H1 (cell line): Measurements from ENCODE around the gene VWA3B. TPM values are rescaled to one million over a fixed set of nuclear protein-coding genes. Genes with fewer than 3 reads are reported as not detected.

Source experiments
- CTCF ChIA-PET: fragments of 300-600 bp; sonication (Branson Sonifier 250); formaldehyde crosslinking; loops from one replicate; lab custom pipeline; 2021; ENCODE audit not compliant: partially characterized antibody; lab: Charles Lee
- POLR2A ChIA-PET: fragments of 300-600 bp; sonication (Branson Sonifier 250); formaldehyde crosslinking; loops from one replicate; lab custom pipeline; 2021; ENCODE audit warnings: inconsistent platforms; ENCODE audit not compliant: partially characterized antibody; lab: Charles Lee
- DNase-seq, 2 experiments: peaks; one replicate each; pipeline versions ENCODE4 v3.0.0 to v3.0.0-alpha.2; 2010 to 2022; ENCODE audit warnings: low spot score in 2 of 2, low read depth in 1 of 2, mixed read lengths in 1 of 2
- FAIRE-seq: peaks from 2 replicates; lab custom pipeline; 2011; peaks lifted over from hg19 to GRCh38; lab: Jason Lieb, UNC
- H2AFZ ChIP-seq: 2 replicates; pipeline ENCODE4 v1.8.1; 2012; ENCODE audit warnings: low read length, inconsistent platforms
- H2AK5ac ChIP-seq: 2 replicates; pipeline ENCODE4 v1.6.1; 2013; ENCODE audit warnings: low read depth, low read length
- H2BK120ac ChIP-seq: replicated peaks from 2 replicates; pipeline ENCODE3; 2013; ENCODE audit warnings: low read depth, low read length, inconsistent platforms
- H2BK12ac ChIP-seq: 2 replicates; pipeline ENCODE4 v1.6.1; 2013; ENCODE audit warnings: low read depth, low read length
- H2BK15ac ChIP-seq: 2 replicates; pipeline ENCODE4 v1.6.1; 2013; ENCODE audit warnings: low read length
- H2BK20ac ChIP-seq: 2 replicates; pipeline ENCODE4 v1.6.1; 2013; ENCODE audit warnings: low read length
- H2BK5ac ChIP-seq: 2 replicates; pipeline ENCODE4 v1.6.1; 2013; ENCODE audit warnings: low read depth, low read length
- H3K14ac ChIP-seq: 2 replicates; pipeline ENCODE4 v1.6.1; 2013; ENCODE audit warnings: inconsistent platforms; ENCODE audit not compliant: insufficient read length
- H3K18ac ChIP-seq: 2 replicates; pipeline ENCODE4 v1.6.1; 2013; ENCODE audit warnings: low read length; ENCODE audit errors: extremely low read depth
- H3K23ac ChIP-seq: 2 replicates; pipeline ENCODE4 v1.6.1; 2013; ENCODE audit warnings: inconsistent platforms; ENCODE audit not compliant: insufficient read length
- H3K23me2 ChIP-seq: 2 replicates; pipeline ENCODE4 v1.6.1; 2013; ENCODE audit warnings: low read depth, low read length
- H3K27ac ChIP-seq: 2 replicates; pipeline ENCODE4 v1.6.1; 2011; ENCODE audit warnings: low read depth, low read length, inconsistent platforms
- H3K27me3 ChIP-seq, 4 experiments: replicated peaks in 1 of 4; 1 replicate in 1 of 4; 2 replicates in 3 of 4; pipeline versions ENCODE4 v1.6.1 to v1.8.1; 2011 to 2013; ENCODE audit warnings: low read length in 3 of 4, mild to moderate bottlenecking in 3 of 4, inconsistent platforms in 2 of 4, mixed read lengths in 2 of 4, moderate library complexity in 1 of 4; ENCODE audit not compliant: control insufficient read depth in 3 of 4, insufficient read depth in 3 of 4; ENCODE audit errors: extremely low read depth in 1 of 4
- H3K36me3 ChIP-seq, 4 experiments: 2 replicates each; pipeline versions ENCODE4 v1.6.1 to v1.8.1; 2011 to 2013; ENCODE audit warnings: mild to moderate bottlenecking in 4 of 4, low read length in 3 of 4, moderate library complexity in 2 of 4, control low read depth in 1 of 4, inconsistent platforms in 1 of 4; ENCODE audit not compliant: insufficient read depth in 4 of 4, control insufficient read depth in 2 of 4
- H3K4ac ChIP-seq: replicated peaks from 2 replicates; pipeline ENCODE3; 2013; ENCODE audit warnings: low read length, low read depth, mixed read lengths, inconsistent platforms; ENCODE audit not compliant: insufficient read length
- H3K4me1 ChIP-seq, 4 experiments: replicated peaks in 1 of 4; 1 replicate in 1 of 4; 2 replicates in 3 of 4; pipeline versions ENCODE4 v1.6.1 to v1.8.1; 2011 to 2013; ENCODE audit warnings: low read length in 3 of 4, inconsistent platforms in 2 of 4, mixed read lengths in 1 of 4; ENCODE audit not compliant: insufficient read depth in 4 of 4, control insufficient read depth in 3 of 4
- H3K4me2 ChIP-seq, 2 experiments: 2 replicates each; pipeline versions ENCODE4 v1.6.1 to v1.8.1; 2011 to 2013; ENCODE audit warnings: low read depth in 2 of 2, low read length in 2 of 2, control low read depth in 1 of 2, inconsistent platforms in 1 of 2, mild to moderate bottlenecking in 1 of 2; ENCODE audit not compliant: insufficient read depth in 1 of 2
- H3K4me3 ChIP-seq, 4 experiments: fragments of 200-600, 300-600 bp in 1 of 4; sonication (generic), shearing (Covaris generic), sonication (Bioruptor Twin) in 1 of 4; 2 replicates each; pipeline versions ENCODE4 v1.5.1 to v1.8.1; 2011 to 2016; ENCODE audit warnings: low read length in 4 of 4, low read depth in 3 of 4, control low read depth in 2 of 4, inconsistent platforms in 2 of 4, mild to moderate bottlenecking in 2 of 4, mixed read lengths in 1 of 4, moderate library complexity in 1 of 4; ENCODE audit not compliant: insufficient read depth in 2 of 4; ENCODE audit errors: extremely low read depth in 1 of 4
- H3K56ac ChIP-seq: replicated peaks from 2 replicates; pipeline ENCODE3; 2013; ENCODE audit warnings: low read depth, mild to moderate bottlenecking, mixed read lengths, low read length, inconsistent platforms; ENCODE audit not compliant: insufficient read length
- H3K79me1 ChIP-seq: 2 replicates; pipeline ENCODE4 v1.6.1; 2013; ENCODE audit warnings: low read depth, low read length, control low read depth
- H3K79me2 ChIP-seq, 2 experiments: 2 replicates each; pipeline versions ENCODE4 v1.6.1 to v1.8.1; 2012 to 2013; ENCODE audit warnings: low read length in 2 of 2, mild to moderate bottlenecking in 2 of 2, inconsistent platforms in 1 of 2; ENCODE audit not compliant: insufficient read depth in 2 of 2, control insufficient read depth in 1 of 2
- H3K9ac ChIP-seq, 4 experiments: replicated peaks in 1 of 4; 1 replicate in 1 of 4; 2 replicates in 3 of 4; pipeline versions ENCODE4 v1.6.1 to v1.8.1; 2011 to 2013; ENCODE audit warnings: low read depth in 3 of 4, low read length in 3 of 4, control low read depth in 2 of 4, mild to moderate bottlenecking in 2 of 4, moderate library complexity in 2 of 4, inconsistent platforms in 1 of 4; ENCODE audit errors: extremely low read depth in 1 of 4
- H3K9me3 ChIP-seq, 2 experiments: 2 replicates each; pipeline versions ENCODE4 v1.6.1 to v1.8.1; 2012 to 2013; ENCODE audit warnings: mild to moderate bottlenecking in 2 of 2, moderate library complexity in 2 of 2, control low read depth in 1 of 2, inconsistent platforms in 1 of 2, low read depth in 1 of 2, low read length in 1 of 2, mixed read lengths in 1 of 2; ENCODE audit not compliant: insufficient read depth in 2 of 2
- H4K20me1 ChIP-seq, 2 experiments: replicated peaks in 1 of 2; 2 replicates each; pipeline versions ENCODE3 to v1.8.1; 2011 to 2013; ENCODE audit warnings: inconsistent platforms in 2 of 2, low read length in 2 of 2, mild to moderate bottlenecking in 1 of 2; ENCODE audit not compliant: insufficient read depth in 2 of 2, control insufficient read depth in 1 of 2
- H4K5ac ChIP-seq: 2 replicates; pipeline ENCODE4 v1.6.1; 2013; ENCODE audit warnings: low read length, low read depth, mixed read lengths, inconsistent platforms; ENCODE audit not compliant: insufficient read length
- H4K8ac ChIP-seq: 2 replicates; pipeline ENCODE4 v1.8.0; 2013; ENCODE audit warnings: mild to moderate bottlenecking, moderate library complexity, low read length, inconsistent platforms; ENCODE audit not compliant: insufficient read depth; ENCODE audit errors: extremely low read depth
- H4K91ac ChIP-seq: replicated peaks from 2 replicates; pipeline ENCODE3; 2013; ENCODE audit warnings: low read length, mixed read lengths, inconsistent platforms; ENCODE audit not compliant: insufficient read length
- ATF2 ChIP-seq: IDR thresholded peaks from 2 replicates; pipeline ENCODE4 v1.6.1; 2012; ENCODE audit warnings: low read length, inconsistent platforms
- CBX5 ChIP-seq: fragments of 300-800, 300-1000 bp; sonication (generic); IDR thresholded peaks from 2 replicates; pipeline ENCODE4 v1.7.1; 2016; ENCODE audit warnings: antibody characterized with exemption, low read length, low read depth
- EGR1 ChIP-seq: IDR thresholded peaks from 2 replicates; pipeline ENCODE4 v1.6.1; 2011; ENCODE audit warnings: low read depth, low read length, borderline replicate concordance
- EP300 ChIP-seq, 2 experiments: IDR thresholded peaks; 1 replicate in 1 of 2; 2 replicates in 1 of 2; pipeline ENCODE4 v1.6.1; 2011 to 2012; ENCODE audit warnings: low read depth in 2 of 2, low read length in 2 of 2, mild to moderate bottlenecking in 2 of 2, borderline replicate concordance in 1 of 2, inconsistent platforms in 1 of 2, moderate library complexity in 1 of 2
- JUND ChIP-seq: IDR thresholded peaks from 2 replicates; pipeline ENCODE4 v1.6.1; 2011; ENCODE audit warnings: mild to moderate bottlenecking, improper control_type of control experiment, low read length
- MAFK ChIP-seq: IDR thresholded peaks from 2 replicates; pipeline ENCODE4 v1.6.1; 2012; ENCODE audit warnings: low read depth, mild to moderate bottlenecking, improper control_type of control experiment, low read length
- NANOG ChIP-seq: IDR thresholded peaks from 2 replicates; pipeline ENCODE4 v1.6.1; 2011; ENCODE audit warnings: low read length, low read depth, mild to moderate bottlenecking, inconsistent platforms; ENCODE audit not compliant: insufficient read depth, poor library complexity, severe bottlenecking
- POLR2AphosphoS5 ChIP-seq: IDR thresholded peaks from 2 replicates; pipeline ENCODE4 v1.6.1; 2011; ENCODE audit warnings: low read depth, low read length
- RNF2 ChIP-seq: fragments of 200-900, 300-1000 bp; sonication (generic); IDR thresholded peaks from 2 replicates; pipeline ENCODE4 v1.7.1; 2016; ENCODE audit warnings: borderline replicate concordance, low read depth, mild to moderate bottlenecking, antibody characterized with exemption, low read length; ENCODE audit not compliant: poor library complexity, severe bottlenecking; ENCODE audit errors: missing control alignments
- SP2 ChIP-seq: IDR thresholded peaks from 2 replicates; pipeline ENCODE4 v1.6.1; 2012; ENCODE audit warnings: mild to moderate bottlenecking, low read length, inconsistent platforms
- SUZ12 ChIP-seq: fragments of 200-600 bp; sonication (generic); IDR thresholded peaks from 2 replicates; pipeline ENCODE4 v1.6.1; 2012; ENCODE audit warnings: mild to moderate bottlenecking, inconsistent platforms, low read length, moderate library complexity, mixed read lengths
- WGBS, 2 experiments: shearing (Covaris generic) in 1 of 2; methylation state at CpG; one replicate each; pipeline versions ENCODE4 v1.1.6 to v1.1.7; 2013 to 2015; ENCODE audit warnings: low lambda C conversion rate in 2 of 2, mixed read lengths in 2 of 2, inconsistent platforms in 1 of 2, low coverage in 1 of 2, missing lambda C conversion rate in 1 of 2; ENCODE audit not compliant: insufficient replicate concordance in 2 of 2, insufficient coverage in 1 of 2, insufficient read length in 1 of 2; ENCODE audit errors: extremely low coverage in 1 of 2, missing lambda C conversion rate in 1 of 2; 5-methylcytosine and 5-hydroxymethylcytosine counted together
- polyA plus RNA-seq, 7 experiments: library from polyadenylated mRNA; depleted of rRNA in 3 of 7; stranded (reverse) in 5 of 7; unstranded in 2 of 7; fragments of >200 nt in 5 of 7; fragments of 200-250 nt in 2 of 7; gene quantifications; 1 replicate in 5 of 7; 2 replicates in 1 of 7; 4 replicates in 1 of 7; pipeline versions ENCODE4 v1.2.1 to v1.2.3, GENCODE V29; 2011 to 2013; ENCODE audit warnings: missing spikeins in 2 of 7, mixed read lengths in 2 of 7
- total RNA-seq: library from RNA; stranded (reverse); fragmentation: NEBNext Ultra II Directional; extraction: Animal tissue kit (Norgen Biotek cat#: 25700); gene quantifications from 2 replicates; pipeline ENCODE4 v1.2.1, GENCODE V29; 2021

Gene VWA3B
- total and polyA plus RNA-seq, 2 of the 8 experiments (the other 6 are each of a cell fraction or from before 2014, with no cell fraction given): not detected

DNA sequence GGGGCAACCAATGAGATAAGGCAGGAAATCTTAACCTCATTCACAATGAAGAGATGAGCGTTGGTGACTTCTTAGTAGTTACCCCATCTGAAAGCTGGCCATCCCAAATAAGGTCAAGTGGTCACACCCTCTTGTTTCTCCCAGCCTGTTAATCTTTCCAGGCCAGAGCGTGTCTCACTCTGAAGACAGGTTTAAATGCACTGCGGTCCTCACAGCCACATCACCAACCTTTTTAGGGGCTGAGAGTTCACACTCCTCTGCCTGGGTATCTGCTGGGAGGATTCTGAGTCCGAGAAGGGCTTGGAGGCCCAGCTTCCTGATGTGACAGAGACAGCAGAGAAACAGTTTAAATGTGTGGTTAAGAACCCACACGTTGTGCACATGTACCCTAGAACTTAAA, 246.0 kb downstream of the VWA3B start:
- FAIRE-seq: no peak
- H3K23ac ChIP-seq: no peak overlapping the region
- no peak overlapping the region for H2BK15ac ChIP-seq
- H4K91ac ChIP-seq: no peak overlapping the region
- peaks cover 3% of the 10 kb centered on the region; the same call in 1 of the 2 replicates for H3K23me2 ChIP-seq
- H3K4me2 ChIP-seq: no peak overlapping the region; a peak in 1 of 4 replicates
- no peaks in the 10 kb centered on the region for H3K36me3 ChIP-seq
- H4K8ac ChIP-seq: no peak overlapping the region
- POLR2A ChIA-PET: no interaction called here
- H4K5ac ChIP-seq: no peak overlapping the region
- DNase-seq: no peak
- no peak overlapping the region for H2BK5ac ChIP-seq
- no peak overlapping the region for H2AFZ ChIP-seq
- no peak overlapping the region for H3K9ac ChIP-seq
- H2BK20ac ChIP-seq: no peak overlapping the region
- no peak overlapping the region for H3K56ac ChIP-seq
- H4K20me1 ChIP-seq: no peaks in the 10 kb centered on the region
- no peak overlapping the region for H3K4me3 ChIP-seq
- no peak overlapping the region for H2AK5ac ChIP-seq
- H3K9me3 ChIP-seq: peaks cover 1 to 6% of the 10 kb centered on the region in 2 experiments; a peak in 1 of 4 replicates
- no peak overlapping the region for H3K4ac ChIP-seq
- H3K27me3 ChIP-seq: peaks cover 0 to 2% (median under 1%) of the 10 kb centered on the region in 4 experiments; a peak in 3 of 7 replicates
- H3K4me1 ChIP-seq: peaks cover 4 to 11% (median 9%) of the 10 kb centered on the region in 4 experiments
- H3K79me2 ChIP-seq: no peaks in the 10 kb centered on the region
- no peaks in the 10 kb centered on the region for H3K79me1 ChIP-seq
- CTCF ChIA-PET: interaction anchor here (1.4 kb wide), 1 partner anchor 64 kb away, joined by 3 read pairs; no protein-coding TSS in a partner anchor
- no peak overlapping the region for H3K14ac ChIP-seq
- WGBS, 2 experiments: 79% methylated on average over 5 of the region's 5 CpGs; no CpG with 5 or more reads in 1 of the 2 experiments
- H3K27ac ChIP-seq: no peak overlapping the region
- H2BK120ac ChIP-seq: no peak overlapping the region
- no peak overlapping the region for H2BK12ac ChIP-seq
- H3K18ac ChIP-seq: no peak overlapping the region
- no peak for TF ChIP-seq NANOG
- TF ChIP-seq ATF2: no peak
- TF ChIP-seq POLR2AphosphoS5: no peak
- no peak for TF ChIP-seq MAFK
- TF ChIP-seq CBX5: no peak
- no peak for TF ChIP-seq SUZ12
- no peak for TF ChIP-seq RNF2
- TF ChIP-seq JUND: no peak
- no peak for TF ChIP-seq EP300 (IDR thresholded peaks at IDR 0.05; ENCODE audit: borderline replicate concordance in 1 of 2, low read depth in 2 of 2, low read length in 2 of 2)
- TF ChIP-seq SP2: no peak
- no peak for TF ChIP-seq EGR1
